GM19452 (cell line): Measurements from ENCODE around the gene NUAK1.
"Not testable (repeated sequence)": the region's sequence is repeated elsewhere in the genome, so short reads cannot be mapped to it uniquely, and the experiment has no call there.

ENCODE experiments used
- ATAC-seq: cut with Tn5 transposase; IDR thresholded peaks from one replicate; pipeline ENCODE4 v1.9.1; 2021; ENCODE audit not compliant: unreplicated experiment

Gene NUAK1

GRCh38 chr12:106147956-106148355 is 9.2 kb upstream of the NUAK1 start:
- no peak for ATAC-seq

GRCh38 chr12:106146987-106147386 is 8.2 kb upstream of the NUAK1 start:
- no peak for ATAC-seq

- ATAC-seq = no peak
Observed at GRCh38 chr12:106145539-106146447, 7.0 kb upstream of the NUAK1 start.

DNA sequence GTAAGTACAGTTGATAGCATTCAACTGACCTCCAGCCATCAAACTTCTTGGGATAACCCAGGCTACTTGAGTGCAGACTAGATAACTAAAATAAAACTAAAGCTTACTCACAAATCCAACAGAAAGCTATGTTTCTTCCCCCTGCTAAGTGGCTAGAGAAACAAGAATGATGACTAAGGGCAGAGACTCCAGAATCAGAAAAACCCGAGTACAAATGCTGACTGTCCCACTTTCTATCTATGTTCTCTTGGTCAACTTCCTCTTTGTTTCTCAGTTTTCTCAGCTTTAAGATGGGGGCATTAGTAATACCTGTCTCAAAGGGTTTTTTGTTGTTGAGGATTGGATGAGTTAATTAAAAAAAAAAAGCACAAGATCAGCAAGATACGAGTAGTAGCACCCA is 6.1 kb upstream of the NUAK1 start:
- ATAC-seq = no peak

DNA sequence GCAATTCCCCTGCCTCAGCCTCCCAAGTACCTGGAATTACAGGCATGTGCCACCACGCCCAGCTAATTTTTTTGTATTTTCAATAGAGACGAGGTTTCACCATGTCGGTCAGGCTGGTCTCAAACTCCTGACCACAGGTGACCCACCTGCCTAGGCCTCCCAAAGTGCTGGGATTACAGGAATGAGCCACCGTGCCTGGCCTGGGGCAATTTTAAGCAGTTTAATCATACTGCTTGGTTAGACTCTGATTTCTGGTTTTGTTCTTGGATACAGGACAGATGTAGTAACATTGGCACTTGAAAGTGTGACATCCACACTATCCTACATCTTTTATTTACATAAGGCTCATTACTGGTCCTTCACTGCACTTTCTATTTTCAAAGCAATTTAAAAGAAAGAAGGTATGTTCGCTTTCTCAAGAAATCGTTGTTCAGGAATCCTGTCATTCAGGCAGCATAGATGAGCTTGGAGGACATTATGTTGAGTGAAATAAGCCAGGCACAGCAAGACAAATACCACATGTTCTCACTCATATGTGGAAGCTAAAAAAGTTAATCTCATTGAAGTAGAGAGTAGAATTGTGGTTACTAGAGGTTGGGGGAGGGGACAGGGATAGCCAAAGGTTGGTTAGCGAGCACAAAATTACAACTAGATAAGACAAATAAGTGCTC is 4.0 kb upstream of the NUAK1 start:
- ATAC-seq = no peak

- ATAC-seq = not testable (repeated sequence)
Observed at GRCh38 chr12:106141920-106142319, 3.2 kb upstream of the NUAK1 start.

GRCh38 chr12:106141452-106141851 is 2.7 kb upstream of the NUAK1 start:
- ATAC-seq = no peak

DNA sequence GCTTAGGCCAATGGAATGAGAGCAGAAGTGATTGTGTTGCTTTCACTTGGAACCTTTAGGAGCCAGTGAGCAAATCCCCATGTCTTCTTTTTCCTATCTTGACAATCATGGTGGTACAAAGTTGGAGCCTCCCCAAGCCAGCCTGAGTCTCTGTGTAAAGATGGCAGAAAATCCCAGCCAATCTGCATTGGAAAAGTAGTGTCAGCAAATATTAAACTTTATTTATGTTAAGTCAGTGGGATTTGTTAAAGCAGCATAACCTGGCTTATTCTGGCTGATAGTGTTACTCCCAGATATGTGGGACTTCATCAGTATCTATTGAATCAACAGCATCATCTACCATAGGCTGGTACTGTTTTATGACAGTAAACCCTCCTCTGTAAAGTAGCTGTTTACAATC is 2.2 kb upstream of the NUAK1 start:
- ATAC-seq = no peak

GRCh38 chr12:106140223-106140986 is 1.7 kb upstream of the NUAK1 start:
- no peak for ATAC-seq

- ATAC-seq = no peak
Observed at GRCh38 chr12:106139422-106140171, 843 bp upstream of the NUAK1 start.

DNA sequence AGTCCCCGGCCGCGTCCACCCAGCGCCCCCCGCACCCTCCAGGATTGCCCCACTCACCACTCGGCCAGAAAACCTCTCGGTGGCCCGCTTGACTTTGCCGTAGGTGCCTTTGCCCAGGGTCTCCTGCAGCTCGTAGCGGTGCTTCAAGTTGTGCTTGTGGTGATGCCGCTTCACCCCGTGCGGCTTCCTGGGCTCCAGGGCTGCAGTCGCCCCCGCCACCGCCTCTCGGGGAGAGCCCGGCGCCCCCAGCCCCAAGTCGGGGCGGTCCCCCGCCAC is 459 bp downstream of the NUAK1 start:
- no peak for ATAC-seq

DNA sequence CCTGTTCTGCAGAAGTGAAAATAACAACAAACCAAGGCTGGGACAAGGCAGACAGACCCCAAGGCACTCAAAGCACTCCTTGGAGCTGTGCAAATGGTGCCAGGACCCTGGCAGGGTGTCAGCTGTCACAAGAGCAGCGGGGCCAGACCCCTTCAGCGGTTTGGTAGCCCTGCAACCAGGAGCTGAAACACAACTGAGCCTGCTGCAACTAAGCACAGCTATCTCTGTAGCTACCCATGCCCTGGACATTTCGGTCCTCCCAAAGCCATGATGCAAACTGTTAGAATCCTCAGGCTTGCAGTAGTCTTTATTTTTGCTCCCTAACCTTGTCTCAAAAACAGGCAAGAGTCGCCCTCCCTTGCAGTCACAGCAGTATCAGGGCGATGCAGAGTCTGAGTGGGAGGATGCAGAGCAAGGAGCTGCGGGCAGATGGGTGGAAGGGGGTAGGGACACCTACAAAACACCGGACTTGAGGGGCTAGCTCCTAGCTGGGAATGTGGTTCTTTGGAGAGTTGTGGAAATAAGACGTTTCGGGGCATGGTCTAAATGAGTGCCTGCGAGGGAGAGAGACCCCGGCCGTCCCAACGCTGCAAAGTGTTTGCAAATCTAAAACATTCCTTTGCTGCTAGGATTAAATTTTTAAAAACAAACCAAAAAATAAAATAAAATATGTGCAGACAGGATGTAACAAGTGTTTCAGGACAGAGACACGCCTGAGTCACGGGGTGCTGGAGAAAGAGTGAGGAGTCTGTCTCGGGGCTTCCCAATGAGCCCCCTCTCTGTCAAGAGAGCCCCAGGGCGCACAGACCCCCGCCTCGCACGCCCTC is 1.0 kb downstream of the NUAK1 start:
- ATAC-seq = no peak

GRCh38 chr12:106136263-106136662 is 2.5 kb downstream of the NUAK1 start:
- ATAC-seq = no peak

DNA sequence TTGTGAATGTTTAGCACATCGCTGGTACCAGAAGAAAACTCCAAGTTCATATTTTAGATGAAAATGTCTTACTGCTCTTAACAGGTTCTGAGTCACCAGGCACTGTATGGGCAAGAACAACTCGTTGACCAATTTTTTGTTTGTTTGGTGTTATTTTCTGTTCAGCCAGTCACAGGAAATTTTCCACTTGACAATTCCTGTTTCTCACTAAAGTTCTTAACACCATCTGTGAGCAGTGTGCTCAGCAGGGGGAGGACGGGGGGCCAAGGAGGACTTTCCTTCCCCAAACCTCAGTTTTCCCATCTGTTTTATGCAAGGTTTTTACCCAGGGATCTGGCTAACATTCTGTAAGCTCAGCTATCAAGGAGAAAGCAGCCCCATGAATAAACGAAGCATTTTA is 3.0 kb downstream of the NUAK1 start:
- ATAC-seq = no peak

- no peak for ATAC-seq
Observed at GRCh38 chr12:106135075-106135474, 3.7 kb downstream of the NUAK1 start.

DNA sequence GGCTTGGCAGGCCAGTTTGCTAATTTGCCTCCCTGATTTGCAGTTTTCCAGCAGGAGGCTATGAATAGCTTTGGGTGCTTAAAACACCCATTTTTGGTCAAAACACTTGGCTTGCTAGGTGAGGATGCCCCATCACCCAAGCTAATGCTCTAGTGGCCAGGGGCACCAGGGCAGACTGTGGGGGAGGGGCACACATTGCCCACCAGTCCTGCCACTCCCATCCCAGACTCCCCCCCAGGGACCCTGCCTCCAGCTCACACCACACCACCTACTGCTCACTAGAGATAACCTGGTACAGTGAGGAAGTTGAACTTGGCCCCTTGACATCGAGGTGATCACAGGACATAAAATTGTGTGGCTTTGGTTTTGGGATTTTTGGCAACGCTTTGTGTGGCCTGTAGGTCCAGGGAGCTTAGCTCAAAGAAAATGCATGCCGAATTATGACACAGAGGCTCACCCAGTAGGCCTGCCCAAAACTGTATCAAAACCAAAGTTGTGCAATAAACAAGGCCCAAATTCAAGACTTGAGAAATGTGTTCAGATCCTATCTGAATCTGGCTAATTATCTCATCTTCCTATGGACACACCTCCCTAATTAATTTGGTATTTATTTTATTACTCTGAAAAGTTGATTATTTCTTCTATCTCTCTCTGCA is 4.3 kb downstream of the NUAK1 start:
- no peak for ATAC-seq

- ATAC-seq = no peak
Observed at GRCh38 chr12:106133136-106134087, 5.3 kb downstream of the NUAK1 start.
